WTC11 (cell line): ENCODE measurements around the gene CHST13. TPM values are rescaled to one million over a fixed set of nuclear protein-coding genes. Genes with fewer than 3 reads are reported as not detected.

Source experiments
- ATAC-seq: fragments of 200-7000 bp; cut with Tn5 transposase; 2 replicates; pipeline ENCODE4 v1.10.0; 2021; ENCODE audit warnings: mild to moderate bottlenecking, moderate library complexity
- CTCF ChIA-PET: fragments of 300-600 bp; sonication (Branson Sonifier 250); formaldehyde crosslinking; loops from one replicate; lab custom pipeline; 2021; ENCODE audit warnings: antibody characterized with exemption; lab: Charles Lee
- POLR2A ChIA-PET: fragments of 350-600 bp; sonication (Branson Sonifier 250); formaldehyde crosslinking; loops from one replicate; lab custom pipeline; 2021; ENCODE audit warnings: antibody characterized with exemption; lab: Charles Lee
- DNase-seq: peaks from one replicate; pipeline ENCODE4 v3.0.0; 2021; ENCODE audit warnings: low spot score
- H3K27ac Mint-ChIP-seq: 2 replicates; pipeline ENCODE4 v1.8.0; 2021; ENCODE audit warnings: mixed read lengths
- H3K27me3 Mint-ChIP-seq: 2 replicates; pipeline ENCODE4 v1.8.0; 2021; ENCODE audit warnings: low read depth, mild to moderate bottlenecking, moderate library complexity, mixed read lengths
- H3K36me3 Mint-ChIP-seq: 2 replicates; pipeline ENCODE4 v1.8.0; 2021; ENCODE audit warnings: mixed read lengths
- H3K4me1 Mint-ChIP-seq: 2 replicates; pipeline ENCODE4 v1.8.0; 2022; ENCODE audit warnings: mixed read lengths
- H3K4me3 Mint-ChIP-seq: 2 replicates; pipeline ENCODE4 v1.8.0; 2021; ENCODE audit warnings: mild to moderate bottlenecking, moderate library complexity, mixed read lengths
- H3K9me3 Mint-ChIP-seq: 2 replicates; pipeline ENCODE4 v1.8.0; 2021; ENCODE audit warnings: mixed read lengths
- CREB1 ChIP-seq: sonication (generic); formaldehyde crosslinking; IDR thresholded peaks from 2 replicates; pipeline ENCODE4 v1.8.0; 2023; ENCODE audit warnings: mild to moderate bottlenecking, missing genetic modification reagents
- CREM ChIP-seq: sonication (generic); formaldehyde crosslinking; IDR thresholded peaks from 2 replicates; pipeline ENCODE4 v1.8.1; 2022; ENCODE audit warnings: mild to moderate bottlenecking, missing genetic modification reagents, moderate library complexity
- E2F4 ChIP-seq: sonication (generic); formaldehyde crosslinking; IDR thresholded peaks from 2 replicates; pipeline ENCODE4 v1.8.1; 2022; ENCODE audit warnings: low read depth, mild to moderate bottlenecking, moderate library complexity, missing genetic modification reagents, borderline replicate concordance
- FOXP4 ChIP-seq: sonication (generic); formaldehyde crosslinking; IDR thresholded peaks from 2 replicates; pipeline ENCODE4 v1.8.0; 2022; ENCODE audit warnings: mild to moderate bottlenecking, missing genetic modification reagents
- NR2C2 ChIP-seq: sonication (generic); formaldehyde crosslinking; IDR thresholded peaks from 2 replicates; pipeline ENCODE4 v1.8.0; 2022; ENCODE audit warnings: mild to moderate bottlenecking, missing genetic modification reagents
- PREB ChIP-seq: sonication (generic); formaldehyde crosslinking; IDR thresholded peaks from 2 replicates; pipeline ENCODE4 v1.8.1; 2022; ENCODE audit warnings: mild to moderate bottlenecking, missing genetic modification reagents, moderate library complexity, borderline replicate concordance
- RORB ChIP-seq: fragments of 250-450 bp; sonication (Bioruptor Pico); IDR thresholded peaks from 2 replicates; pipeline ENCODE4 v1.9.0; 2021; ENCODE audit warnings: mild to moderate bottlenecking
- total RNA-seq: library from RNA; stranded (reverse); gene quantifications from 3 replicates; pipeline ENCODE4 v1.2.3, GENCODE V29; 2021
- TF ChIP-seq, protein P1 (sequence below): sonication (generic); formaldehyde crosslinking; IDR thresholded peaks from 2 replicates; pipeline ENCODE4 v1.8.0; 2023; ENCODE audit warnings: mild to moderate bottlenecking, missing genetic modification reagents

The CHST13 gene
- total RNA-seq, 1 experiment from 2014 or later, result 4.1 TPM

DNA sequence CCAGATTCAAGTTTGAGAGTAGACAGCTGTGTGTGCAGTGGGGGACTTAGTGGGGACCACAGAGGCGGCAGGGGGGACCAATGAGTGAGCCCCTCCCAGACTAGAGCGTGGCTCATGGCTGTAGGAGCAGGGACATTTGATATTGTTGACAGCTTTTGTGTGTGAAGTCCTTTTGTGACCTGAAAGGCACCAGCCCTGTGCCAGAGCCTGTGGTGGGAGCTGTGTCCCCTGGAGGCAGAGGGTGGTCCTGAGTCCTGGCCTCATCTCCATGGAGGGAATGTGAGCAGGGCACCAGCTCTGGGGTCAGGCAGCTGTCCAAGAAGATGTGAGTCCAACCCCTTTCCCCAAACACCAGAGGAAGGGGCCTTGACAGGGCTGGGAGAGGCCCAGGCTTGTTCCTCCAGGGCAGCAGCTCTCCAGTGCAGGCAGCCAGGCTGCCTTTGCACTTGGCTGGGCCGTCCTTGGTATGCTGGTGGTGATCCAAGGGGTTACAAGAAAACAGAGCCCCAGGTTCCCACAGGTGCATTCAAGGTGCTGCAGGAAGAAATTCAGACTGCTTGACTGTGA lies 44.9 kb downstream of the CHST13 start:
- H3K9me3 Mint-ChIP-seq, result no peaks in the 10 kb centered on the region
- H3K4me1 Mint-ChIP-seq, result no peaks in the 10 kb centered on the region
- DNase-seq (no peak), ATAC-seq (no peak)
- no peak overlapping the region for H3K27ac Mint-ChIP-seq
- TF ChIP-seq RORB (CRISPR knock-in tag) (no peak), PREB (CRISPR knock-in tag) (no peak), CREM (CRISPR knock-in tag) (no peak)
- ChIA-PET POLR2A (no interaction called here), CTCF (interaction anchor here (1.0 to 1.6 kb wide), 3 partner anchors 10 to 81 kb away, joined by 3 read pairs; partner anchors contain the start of gene C3orf22)
- no peak overlapping the region for H3K4me3 Mint-ChIP-seq
- H3K36me3 Mint-ChIP-seq, result no peaks in the 10 kb centered on the region
- H3K27me3 Mint-ChIP-seq, result no peaks in the 10 kb centered on the region

DNA sequence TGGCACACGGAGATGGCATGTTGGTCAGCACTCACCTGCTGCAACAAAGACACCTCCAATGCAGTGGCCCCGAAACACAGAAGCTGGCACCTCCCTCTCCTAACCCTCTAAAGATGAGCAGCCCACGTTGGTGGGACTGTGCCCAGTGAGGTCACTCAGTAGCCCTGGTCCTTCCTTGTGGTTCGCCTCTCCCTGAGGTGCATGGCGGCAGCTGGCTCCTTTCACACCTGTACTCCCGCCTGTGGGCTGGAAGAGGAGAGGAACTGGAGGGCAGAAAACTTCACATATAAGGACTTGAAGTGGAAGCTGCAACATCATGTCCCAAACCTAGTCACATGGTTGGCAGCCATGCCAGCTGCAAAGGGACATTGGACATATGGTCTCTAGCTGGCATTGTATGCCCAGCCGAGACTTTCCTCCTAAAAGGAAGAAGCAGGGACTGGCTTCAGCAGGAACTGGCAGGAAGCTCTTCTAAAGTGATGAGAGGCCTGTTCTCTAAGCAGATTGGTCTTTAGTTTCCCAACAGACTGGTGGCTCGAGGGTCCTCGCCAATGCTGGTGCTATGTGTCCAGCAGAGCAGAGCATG lies 45.5 kb downstream of the CHST13 start:
- no peak for DNase-seq
- Mint-ChIP-seq H3K4me1 (no peaks in the 10 kb centered on the region), H3K27me3 (no peaks in the 10 kb centered on the region), H3K4me3 (no peak overlapping the region), H3K9me3 (no peaks in the 10 kb centered on the region), H3K36me3 (no peaks in the 10 kb centered on the region), H3K27ac (no peak overlapping the region)
- CTCF ChIA-PET, result interaction anchor here (1.0 to 1.6 kb wide), 3 partner anchors 10 to 82 kb away, joined by 3 read pairs; partner anchors contain the start of gene C3orf22
- POLR2A ChIA-PET, result no interaction called here
- TF ChIP-seq, protein P1, sequence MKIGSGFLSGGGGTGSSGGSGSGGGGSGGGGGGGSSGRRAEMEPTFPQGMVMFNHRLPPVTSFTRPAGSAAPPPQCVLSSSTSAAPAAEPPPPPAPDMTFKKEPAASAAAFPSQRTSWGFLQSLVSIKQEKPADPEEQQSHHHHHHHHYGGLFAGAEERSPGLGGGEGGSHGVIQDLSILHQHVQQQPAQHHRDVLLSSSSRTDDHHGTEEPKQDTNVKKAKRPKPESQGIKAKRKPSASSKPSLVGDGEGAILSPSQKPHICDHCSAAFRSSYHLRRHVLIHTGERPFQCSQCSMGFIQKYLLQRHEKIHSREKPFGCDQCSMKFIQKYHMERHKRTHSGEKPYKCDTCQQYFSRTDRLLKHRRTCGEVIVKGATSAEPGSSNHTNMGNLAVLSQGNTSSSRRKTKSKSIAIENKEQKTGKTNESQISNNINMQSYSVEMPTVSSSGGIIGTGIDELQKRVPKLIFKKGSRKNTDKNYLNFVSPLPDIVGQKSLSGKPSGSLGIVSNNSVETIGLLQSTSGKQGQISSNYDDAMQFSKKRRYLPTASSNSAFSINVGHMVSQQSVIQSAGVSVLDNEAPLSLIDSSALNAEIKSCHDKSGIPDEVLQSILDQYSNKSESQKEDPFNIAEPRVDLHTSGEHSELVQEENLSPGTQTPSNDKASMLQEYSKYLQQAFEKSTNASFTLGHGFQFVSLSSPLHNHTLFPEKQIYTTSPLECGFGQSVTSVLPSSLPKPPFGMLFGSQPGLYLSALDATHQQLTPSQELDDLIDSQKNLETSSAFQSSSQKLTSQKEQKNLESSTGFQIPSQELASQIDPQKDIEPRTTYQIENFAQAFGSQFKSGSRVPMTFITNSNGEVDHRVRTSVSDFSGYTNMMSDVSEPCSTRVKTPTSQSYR (CRISPR knock-in tag), result no peak
- 0 out of 2 replicates have a peak, but pooled peaks have one; percentile 24 for TF ChIP-seq NR2C2 (CRISPR knock-in tag)
- ATAC-seq, result no peak

- ATAC-seq, result peak; percentile 78
Observed at GRCh38 chr3:126570103-126570541, 46.2 kb downstream of the CHST13 start.

More at GRCh38 chr3:126570103-126570541, 46.2 kb downstream of the CHST13 start:
- no peak overlapping the region for H3K4me3 Mint-ChIP-seq
- no peaks in the 10 kb centered on the region for H3K9me3 Mint-ChIP-seq
- H3K36me3 Mint-ChIP-seq, result no peaks in the 10 kb centered on the region
- no peak for DNase-seq
- no peak for TF ChIP-seq CREB1 (CRISPR knock-in tag)
- TF ChIP-seq E2F4 (CRISPR knock-in tag), result no peak
- no peak for TF ChIP-seq FOXP4 (CRISPR knock-in tag)
- H3K27ac Mint-ChIP-seq, result no peak overlapping the region
- ChIA-PET CTCF (interaction anchor here (1.6 kb wide), 1 partner anchor 83 kb away, joined by 3 read pairs; no protein-coding TSS in a partner anchor), POLR2A (no interaction called here)
- no peaks in the 10 kb centered on the region for H3K4me1 Mint-ChIP-seq
- H3K27me3 Mint-ChIP-seq, result no peaks in the 10 kb centered on the region
